Small intestine (tissue), 7 donors: ENCODE measurements around the gene HIRA. TPM values are rescaled to one million over a fixed set of nuclear protein-coding genes. Genes with fewer than 3 reads are reported as not detected.
"Not testable (repeated sequence)": the region's sequence is repeated elsewhere in the genome, so short reads cannot be mapped to it uniquely, and the experiment has no call there.

Source experiments
- DNase-seq, 2 donors: peaks; one replicate each; pipeline versions ENCODE4 v3.0.0 to v3.0.0-alpha.2; 2013
- FAIRE-seq: peaks from 2 replicates; lab custom pipeline; 2012; peaks lifted over from hg19 to GRCh38; lab: Jason Lieb, UNC
- H3K27ac ChIP-seq, 3 donors: one replicate each; pipeline ENCODE4 v1.5.1; 2013; ENCODE audit warnings: low read length in 2 of 3, mild to moderate bottlenecking in 2 of 3, control low read depth in 1 of 3, inconsistent platforms in 1 of 3, low read depth in 1 of 3, moderate library complexity in 1 of 3
- H3K27me3 ChIP-seq, 3 donors: one replicate each; pipeline ENCODE4 v1.6.1; 2013; ENCODE audit warnings: low read length in 3 of 3, inconsistent platforms in 1 of 3; ENCODE audit not compliant: control insufficient read depth in 3 of 3, insufficient read depth in 3 of 3
- H3K36me3 ChIP-seq, 3 donors: one replicate each; pipeline ENCODE4 v1.6.1; 2013; ENCODE audit warnings: low read length in 3 of 3, inconsistent platforms in 1 of 3, low read depth in 1 of 3, mild to moderate bottlenecking in 1 of 3, moderate library complexity in 1 of 3; ENCODE audit not compliant: control insufficient read depth in 3 of 3, insufficient read depth in 2 of 3
- H3K4me1 ChIP-seq, 3 donors: one replicate each; pipeline ENCODE4 v1.6.1; 2013; ENCODE audit warnings: low read length in 2 of 3, inconsistent platforms in 1 of 3, low read depth in 1 of 3, mild to moderate bottlenecking in 1 of 3, moderate library complexity in 1 of 3; ENCODE audit not compliant: control insufficient read depth in 3 of 3, insufficient read depth in 2 of 3
- H3K4me3 ChIP-seq, 3 donors: one replicate each; pipeline ENCODE4 v1.5.1; 2013; ENCODE audit warnings: low read length in 3 of 3, control low read depth in 1 of 3, inconsistent platforms in 1 of 3, low read depth in 1 of 3, mild to moderate bottlenecking in 1 of 3, moderate library complexity in 1 of 3
- H3K9me3 ChIP-seq, 2 donors: one replicate each; pipeline ENCODE4 v1.6.1; 2013; ENCODE audit warnings: low read depth in 1 of 2, low read length in 1 of 2; ENCODE audit not compliant: control insufficient read depth in 2 of 2, insufficient read depth in 1 of 2
- WGBS, 3 donors: extraction: QIAGEN DNeasy Blood & Tissue Kit; methylation state at CpG; one replicate each; pipeline ENCODE4 v1.1.7; 2013; 5-methylcytosine and 5-hydroxymethylcytosine counted together
- polyA plus RNA-seq, 4 donors: library from polyadenylated mRNA; stranded (reverse) in 3 of 4; unstranded in 1 of 4; fragments of 200-250 nt in 3 of 4; fragments of 120-200 nt in 1 of 4; gene quantifications; one replicate each; pipeline versions ENCODE4 v1.2.1 to v1.2.3, GENCODE V29; 2013
- donor health status: healthy with polysubstance abuse.
- donor health status: control.
- donor health status: control.
- donor health status: Bipolar disorder and iron deficiency.
- donor health status: healthy.

The HIRA gene
- polyA plus RNA-seq, 4 donors: 15.7 to 29.3 (median 21.3) TPM

- DNase-seq: no peak
- Histone ChIP-seq H3K4me3 (no peak overlapping the region), H3K9me3 (no peaks in the 10 kb centered on the region), H3K27ac (no peak overlapping the region), H3K4me1 (peaks cover 0 to 11% (median 6%) of the 10 kb centered on the region in 3 donors), H3K27me3 (no peaks in the 10 kb centered on the region), H3K36me3 (peaks cover 0 to 37% (median 0%) of the 10 kb centered on the region in 3 donors)
- 95 to 99% (median 97%) methylated on average over 2 of the region's 2 CpGs for WGBS, 3 donors
- no peak for FAIRE-seq
Observed at GRCh38 chr22:19442166-19442565, 10.6 kb upstream of the HIRA start.

- peaks cover 0 to 6% (median 0%) of the 10 kb centered on the region in 3 donors for H3K4me1 ChIP-seq
- FAIRE-seq (no peak), DNase-seq (no peak)
- 79 to 90% (median 81%) methylated on average over 8 of the region's 8 CpGs for WGBS, 3 donors
- H3K27me3 ChIP-seq: no peaks in the 10 kb centered on the region
- H3K27ac ChIP-seq: no peak overlapping the region
- peaks cover 0 to 42% (median 2%) of the 10 kb centered on the region in 3 donors for H3K36me3 ChIP-seq
- no peak overlapping the region for H3K4me3 ChIP-seq
- no peaks in the 10 kb centered on the region for H3K9me3 ChIP-seq
Observed at GRCh38 chr22:19440411-19441195, 9.1 kb upstream of the HIRA start.

GRCh38 chr22:19438298-19438697 lies 6.8 kb upstream of the HIRA start:
- Histone ChIP-seq H3K36me3 (peaks cover 0 to 40% (median 4%) of the 10 kb centered on the region in 3 donors), H3K27me3 (no peaks in the 10 kb centered on the region), H3K9me3 (no peaks in the 10 kb centered on the region), H3K4me3 (no peak overlapping the region), H3K4me1 (peaks cover 0 to under 1% (median 0%) of the 10 kb centered on the region in 3 donors), H3K27ac (no peak overlapping the region)
- DNase-seq (no peak), FAIRE-seq (no peak)
- 87 to 95% (median 93%) methylated on average over 7 of the region's 7 CpGs for WGBS, 3 donors

- H3K27ac ChIP-seq, FAIRE-seq, H3K4me3 ChIP-seq, H3K4me1 ChIP-seq, H3K9me3 ChIP-seq, H3K27me3 ChIP-seq, DNase-seq: not testable (repeated sequence)
- H3K36me3 ChIP-seq: peaks cover 0 to 28% (median 4%) of the 10 kb centered on the region in 3 donors
- 91 to 94% (median 92%) methylated on average over 9 of the region's 9 CpGs for WGBS, 3 donors
Observed at GRCh38 chr22:19436444-19437161, 5.1 kb upstream of the HIRA start.

- H3K27me3 ChIP-seq: no peaks in the 10 kb centered on the region
- no peak overlapping the region for H3K27ac ChIP-seq
- H3K9me3 ChIP-seq: no peaks in the 10 kb centered on the region
- 77 to 83% (median 79%) methylated on average over 2 of the region's 2 CpGs for WGBS, 3 donors
- no peak for DNase-seq
- peaks cover 0 to 21% (median 4%) of the 10 kb centered on the region in 3 donors for H3K36me3 ChIP-seq
- FAIRE-seq: no peak
- peaks cover 0 to 6% (median 5%) of the 10 kb centered on the region in 3 donors for H3K4me1 ChIP-seq
- H3K4me3 ChIP-seq: no peak overlapping the region
Observed at GRCh38 chr22:19434829-19435580, 3.5 kb upstream of the HIRA start.

- no peak for DNase-seq
- no peak overlapping the region for H3K4me3 ChIP-seq
- H3K27me3 ChIP-seq: no peaks in the 10 kb centered on the region
- FAIRE-seq: no peak
- H3K9me3 ChIP-seq: no peaks in the 10 kb centered on the region
- H3K27ac ChIP-seq: no peak overlapping the region
- peaks cover under 1 to 8% (median 7%) of the 10 kb centered on the region in 3 donors for H3K4me1 ChIP-seq
- H3K36me3 ChIP-seq: peaks cover 0 to 19% (median 4%) of the 10 kb centered on the region in 3 donors
- WGBS, 3 donors: 91 to 95% (median 94%) methylated on average over 7 of the region's 7 CpGs
Observed at GRCh38 chr22:19434401-19434800, 2.9 kb upstream of the HIRA start.

- H3K4me3 ChIP-seq: peak within 1 kb of the TSS; percentile 86 to 95 (median 94)
- no peaks in the 10 kb centered on the region for H3K27me3 ChIP-seq
- H3K36me3 ChIP-seq: peaks cover 0 to 20% (median 4%) of the 10 kb centered on the region in 3 donors
- H3K4me1 ChIP-seq: peaks cover 4 to 19% (median 14%) of the 10 kb centered on the region in 3 donors
- no peaks in the 10 kb centered on the region for H3K9me3 ChIP-seq
- FAIRE-seq (no peak), DNase-seq (peak; percentile 94 to 96)
- H3K27ac ChIP-seq: peak within 1 kb of the TSS; percentile 85 to 97 (median 94)
- 0 to 1% (median 0%) methylated on average over 56 to 74 of the region's 74 CpGs for WGBS, 3 donors
Observed at GRCh38 chr22:19432133-19432851, 759 bp upstream of the HIRA start, which contains the start of gene MRPL40. Gene MRPL40, plus strand, starts transcription at chr22:19432545. Its CDS starts 10 bp downstream, at chr22:19432555.
